Ovary (tissue), 9 donors: ENCODE data around the gene TBC1D5. TPM values are rescaled to one million over a fixed set of nuclear protein-coding genes. Genes with fewer than 3 reads are reported as not detected.

Experiments
- DNase-seq, 5 donors: peaks; one replicate each; pipeline ENCODE4 v3.0.0-alpha.2; 2019 to 2020
- H3K27ac ChIP-seq, 2 donors: fragments of 200-600 bp; one replicate each; pipeline versions ENCODE4 v1.5.1 to v1.8.0; 2019 to 2022
- H3K27me3 ChIP-seq: fragments of 200-600 bp; one replicate; pipeline ENCODE4 v1.8.0; 2022
- H3K36me3 ChIP-seq: fragments of 200-600 bp; sonication (generic); one replicate; pipeline ENCODE4 v1.5.1; 2019
- H3K4me1 ChIP-seq: one replicate; pipeline ENCODE4 v1.8.1; 2013; ENCODE audit warnings: mild to moderate bottlenecking, moderate library complexity; ENCODE audit not compliant: insufficient read depth
- H3K4me3 ChIP-seq: fragments of 200-600 bp; sonication (generic); one replicate; pipeline ENCODE4 v1.5.1; 2017
- H3K9me3 ChIP-seq, 2 donors: fragments of 200-600 bp in 1 of 2; sonication (generic) in 1 of 2; one replicate each; pipeline versions ENCODE4 v1.5.1 to v1.8.1; 2013 to 2019; ENCODE audit warnings: mild to moderate bottlenecking in 1 of 2, moderate library complexity in 1 of 2
- CTCF ChIP-seq, 3 donors: fragments of 450-650 bp in 2 of 3; fragments of 200-600 bp in 1 of 3; IDR thresholded peaks; one replicate each; pipeline versions ENCODE4 v1.5.1 to v1.8.0; 2016 to 2022; ENCODE audit warnings: antibody characterized with exemption in 3 of 3, mild to moderate bottlenecking in 1 of 3
- EP300 ChIP-seq: sonication (generic); formaldehyde crosslinking; IDR thresholded peaks from one replicate; pipeline ENCODE4 v1.6.1; 2017; ENCODE audit warnings: antibody characterized with exemption
- POLR2A ChIP-seq: fragments of 450-650 bp; IDR thresholded peaks from one replicate; pipeline ENCODE4 v1.6.1; 2017; ENCODE audit warnings: antibody characterized with exemption, mild to moderate bottlenecking, moderate library complexity
- WGBS, 3 donors: extraction: QIAGEN DNeasy Blood & Tissue Kit in 1 of 3; methylation state at CpG; one replicate each; pipeline versions ENCODE4 v1.1.5 to v1.1.7; 2013 to 2017; 5-methylcytosine and 5-hydroxymethylcytosine counted together
- intact Hi-C, 4 donors: fragments of 100-400 bp; cut with DNase I; formaldehyde crosslinking; loops; one replicate each; pipeline versions ENCODE4 v1.11.0 to v1.15.1; 2022 to 2023
- polyA plus RNA-seq, 2 donors: library from polyadenylated mRNA; stranded (reverse); fragments of 200-250 nt in 1 of 2; fragments of 350-450 nt in 1 of 2; fragmentation: Illumina TruSeq in 1 of 2; extraction: RNeasy Lipid Tissue Mini Kit (QIAGEN cat#74804) in 1 of 2; gene quantifications; one replicate each; pipeline ENCODE4 v1.2.3, GENCODE V29; 2013 to 2014
- total RNA-seq, 7 donors: library from RNA; depleted of rRNA in 2 of 7; stranded (reverse); fragments of >200 nt in 2 of 7; fragmentation: NEBNext Ultra II Directional in 3 of 7; extraction: Animal tissue kit (Norgen Biotek cat#: 25700) in 3 of 7; gene quantifications; one replicate each; pipeline versions ENCODE4 v1.1.0 to v1.2.4, GENCODE V29; 2016 to 2023
- donor health status: DM: no; HTN: no; CAD: no; lungs with moderate emphysema.
- donor health status: DM: no; HTN: no; CAD: no.
- donor health status: Bipolar disorder and iron deficiency.
- donor health status: DM: yes; HTN: yes; CAD: no.
- donor health status: DM: no; HTN: no; CAD: no.
- donor health status: DM: yes; HTN: yes; CAD: no.

Gene TBC1D5
- total and polyA plus RNA-seq, 9 donors: 20.7 to 73.5 (median 61.0) TPM

- no peak for DNase-seq
- H3K36me3 ChIP-seq: no peaks in the 10 kb centered on the region
- intact Hi-C loops: no loop called here
- no peak overlapping the region for H3K27ac ChIP-seq
- no peaks in the 10 kb centered on the region for H3K27me3 ChIP-seq
- H3K9me3 ChIP-seq: no peaks in the 10 kb centered on the region
- TF ChIP-seq CTCF (IDR thresholded peaks at IDR 0.05): no peak
- TF ChIP-seq EP300: no peak
- TF ChIP-seq POLR2A: no peak
- no peaks in the 10 kb centered on the region for H3K4me1 ChIP-seq
- WGBS, 3 donors: 34 to 47% (median 44%) methylated on average over 2 of the region's 2 CpGs
- no peak overlapping the region for H3K4me3 ChIP-seq
Measured at GRCh38 chr3:17551333-17551732, 191.1 kb downstream of the TBC1D5 start.

GRCh38 chr3:17550624-17551023, 191.8 kb downstream of the TBC1D5 start:
- no peaks in the 10 kb centered on the region for H3K27me3 ChIP-seq
- H3K27ac ChIP-seq: no peak overlapping the region
- intact Hi-C loops: no loop called here
- TF ChIP-seq CTCF (IDR thresholded peaks at IDR 0.05) (no peak), POLR2A (no peak), EP300 (no peak)
- H3K9me3 ChIP-seq: no peaks in the 10 kb centered on the region
- H3K4me3 ChIP-seq: no peak overlapping the region
- no peaks in the 10 kb centered on the region for H3K36me3 ChIP-seq
- DNase-seq: no peak
- no peaks in the 10 kb centered on the region for H3K4me1 ChIP-seq

GRCh38 chr3:17546500-17547255, 195.8 kb downstream of the TBC1D5 start:
- no peak for DNase-seq
- intact Hi-C loops: no loop called here
- Histone ChIP-seq H3K27me3 (no peaks in the 10 kb centered on the region), H3K9me3 (no peaks in the 10 kb centered on the region), H3K36me3 (no peaks in the 10 kb centered on the region), H3K4me3 (no peak overlapping the region), H3K27ac (no peak overlapping the region), H3K4me1 (no peaks in the 10 kb centered on the region)
- 80 to 86% (median 86%) methylated on average over 10 of the region's 10 CpGs for whole genome bisulfite sequencing, 3 donors
- TF ChIP-seq EP300: no peak
- TF ChIP-seq POLR2A: no peak
- no peak for TF ChIP-seq CTCF (IDR thresholded peaks at IDR 0.05)

- H3K27ac ChIP-seq: no peak overlapping the region
- no peaks in the 10 kb centered on the region for H3K4me1 ChIP-seq
Measured at GRCh38 chr3:17544632-17545031, 197.8 kb downstream of the TBC1D5 start.

More at GRCh38 chr3:17544632-17545031, 197.8 kb downstream of the TBC1D5 start:
- intact Hi-C loops: no loop called here
- H3K9me3 ChIP-seq: no peaks in the 10 kb centered on the region
- no peak for DNase-seq
- TF ChIP-seq POLR2A (no peak), EP300 (no peak), CTCF (IDR thresholded peaks at IDR 0.05) (no peak)
- WGBS, 3 donors: 88 to 91% (median 88%) methylated on average over 2 of the region's 2 CpGs
- H3K27me3 ChIP-seq: no peaks in the 10 kb centered on the region
- no peaks in the 10 kb centered on the region for H3K36me3 ChIP-seq
- no peak overlapping the region for H3K4me3 ChIP-seq
